IPS-NIHi7 (cell line): Measurements from ENCODE around the gene PI4KB.

Source experiments
- DNase-seq: peaks from one replicate; pipeline ENCODE4 v3.0.0; 2012; ENCODE audit warnings: mixed read lengths; ENCODE audit errors: extremely low spot score

The PI4KB gene

GRCh38 chr1:151346082-151346768 lies 19.0 kb upstream of the PI4KB start:
- no peak for DNase-seq

- no peak for DNase-seq
Measured at GRCh38 chr1:151344291-151344690, 17.1 kb upstream of the PI4KB start.

- no peak for DNase-seq
Measured at GRCh38 chr1:151343587-151343986, 16.4 kb upstream of the PI4KB start.

- no peak for DNase-seq
Measured at GRCh38 chr1:151342569-151342968, 15.4 kb upstream of the PI4KB start.

- DNase-seq, result no peak
Measured at GRCh38 chr1:151342021-151342420, 14.8 kb upstream of the PI4KB start.

- DNase-seq, result peak; percentile 71
Measured at GRCh38 chr1:151340870-151341754, 13.9 kb upstream of the PI4KB start.

GRCh38 chr1:151336556-151336955 lies 9.3 kb upstream of the PI4KB start:
- no peak for DNase-seq

- DNase-seq, result no peak
Measured at GRCh38 chr1:151334822-151335221, 7.6 kb upstream of the PI4KB start.

- DNase-seq, result peak; percentile 41
Measured at GRCh38 chr1:151327903-151328674, 873 bp upstream of the PI4KB start.

GRCh38 chr1:151326619-151327222 lies 495 bp downstream of the PI4KB start:
- peak; percentile 61 for DNase-seq

- DNase-seq, result no peak
Measured at GRCh38 chr1:151325646-151326429, 1.4 kb downstream of the PI4KB start.

GRCh38 chr1:151325231-151325630 lies 2.0 kb downstream of the PI4KB start:
- no peak for DNase-seq

- no peak for DNase-seq
Measured at GRCh38 chr1:151324390-151324930, 2.8 kb downstream of the PI4KB start.

- DNase-seq, result no peak
Measured at GRCh38 chr1:151318975-151319374, 8.2 kb downstream of the PI4KB start.

- no peak for DNase-seq
Measured at GRCh38 chr1:151315565-151316235, 11.5 kb downstream of the PI4KB start.

GRCh38 chr1:151314137-151314875 lies 12.9 kb downstream of the PI4KB start:
- DNase-seq, result no peak

- no peak for DNase-seq
Measured at GRCh38 chr1:151313501-151313900, 13.7 kb downstream of the PI4KB start.

- no peak for DNase-seq
Measured at GRCh38 chr1:151312826-151313225, 14.4 kb downstream of the PI4KB start.

- no peak for DNase-seq
Measured at GRCh38 chr1:151312411-151312810, 14.8 kb downstream of the PI4KB start.
